ENCODE measurements around the gene LMTK3. TPM values are rescaled to one million over a fixed set of nuclear protein-coding genes. Genes with fewer than 3 reads are reported as not detected.

Gene LMTK3
- total and polyA plus RNA-seq, 2 of the 13 experiments (the other 11 are each of a cell fraction or from before 2014, with no cell fraction given), result 0.18 to 0.29 TPM

- TF ChIP-seq MAX (IDR thresholded peaks at IDR 0.05) (0 out of 2 replicates have a peak, but pooled peaks have one; percentile 16), ZNF709 (CRISPR knock-in tag; IDR thresholded peaks at IDR 0.05) (0 out of 2 replicates have a peak, but pooled peaks have one; percentile 28), MTERF4 (CRISPR knock-in tag; IDR thresholded peaks at IDR 0.05) (0 out of 2 replicates have a peak, but pooled peaks have one; percentile 25), ZNF687 (CRISPR knock-in tag; IDR thresholded peaks at IDR 0.05) (peak; percentile 56), ZIK1 (CRISPR knock-in tag; IDR thresholded peaks at IDR 0.05; ENCODE audit: borderline replicate concordance, low read depth) (no peak), TBX2 (CRISPR knock-in tag; IDR thresholded peaks at IDR 0.05; ENCODE audit: borderline replicate concordance) (peak; percentile 22; the same call in 1 of the 2 replicates), RXRA (CRISPR knock-in tag; IDR thresholded peaks at IDR 0.05) (peak; percentile 49; the same call in 1 of the 2 replicates), ZNF614 (CRISPR knock-in tag; IDR thresholded peaks at IDR 0.05; ENCODE audit: borderline replicate concordance) (no peak), HNF4A (CRISPR knock-in tag; IDR thresholded peaks at IDR 0.05) (peak; percentile 41; the same call in 1 of the 2 replicates), MAFF (IDR thresholded peaks at IDR 0.05; ENCODE audit: low read depth, low read length) (no peak), ZNF512 (CRISPR knock-in tag; IDR thresholded peaks at IDR 0.05) (no peak), SRF (IDR thresholded peaks at IDR 0.05; ENCODE audit: low read depth, low read length) (peak; percentile 42; the same call in 1 of the 2 replicates), NFKB2 (CRISPR knock-in tag; IDR thresholded peaks at IDR 0.05; ENCODE audit: borderline replicate concordance) (peak; percentile 26; the same call in 1 of the 2 replicates), YEATS4 (CRISPR knock-in tag; IDR thresholded peaks at IDR 0.05; ENCODE audit: borderline replicate concordance) (0 out of 2 replicates have a peak, but pooled peaks have one; percentile 27), NR2F6 (IDR thresholded peaks at IDR 0.05) (peak; percentile 85), NR2F6 (CRISPR knock-in tag; IDR thresholded peaks at IDR 0.05) (peak; percentile 79), ZNF329 (CRISPR knock-in tag; IDR thresholded peaks at IDR 0.05; ENCODE audit: low read depth) (no peak), ZBTB38 (CRISPR knock-in tag; IDR thresholded peaks at IDR 0.05) (peak; percentile 21; the same call in 1 of the 2 replicates), POGZ (CRISPR knock-in tag; IDR thresholded peaks at IDR 0.05) (peak; percentile 60; the same call in 1 of the 2 replicates), SCMH1 (CRISPR knock-in tag; IDR thresholded peaks at IDR 0.05; ENCODE audit: borderline replicate concordance) (no peak), AGO2 (optimal IDR thresholded peaks at IDR 0.05; ENCODE audit: low read depth, low read length) (peak; percentile 42), ZNF597 (CRISPR knock-in tag; IDR thresholded peaks at IDR 0.05) (no peak)
Observed at GRCh38 chr19:48444129-48444935, 67.3 kb downstream of the LMTK3 start (continued).

All from HepG2 (cell line).